ENCODE measurements around the gene KCNH3.

The KCNH3 gene

DNA sequence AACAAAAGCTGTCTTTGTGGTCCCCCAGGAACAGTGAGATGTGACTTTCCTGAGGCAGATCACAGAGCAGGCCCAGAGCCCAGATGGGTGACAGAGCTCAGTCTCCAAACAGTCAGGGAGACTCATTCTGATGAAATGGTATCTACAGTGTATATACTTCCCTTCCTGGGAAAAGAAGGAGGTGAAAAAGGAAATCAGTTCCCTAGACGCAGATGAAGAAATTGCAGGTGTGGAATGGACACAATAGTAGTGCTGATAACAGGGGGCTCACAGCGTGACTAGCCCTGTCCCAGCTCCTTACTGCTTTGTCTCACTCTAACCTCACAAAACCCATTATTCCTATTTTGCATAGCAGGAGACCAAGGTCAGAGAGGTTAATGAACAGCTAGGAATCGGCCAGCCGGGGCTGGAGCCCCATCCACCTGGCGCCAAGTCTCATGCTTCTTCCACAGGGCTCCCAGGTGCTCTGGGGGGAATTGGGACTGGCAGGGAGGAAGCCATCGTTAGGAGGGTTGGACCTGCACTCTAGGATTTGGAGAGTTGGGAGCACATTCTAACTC, 11.9 kb downstream of the KCNH3 start:
- peaks cover 7% of the 10 kb centered on the region for H3K4me1 ChIP-seq (ENCODE audit: control insufficient read depth, insufficient read depth, low read length)
- H3K9ac ChIP-seq (ENCODE audit: low read length), result no peak overlapping the region
- H3K4me3 ChIP-seq (ENCODE audit: low read length), result no peak overlapping the region
- H3K27ac ChIP-seq (ENCODE audit: low read depth, low read length), result no peak overlapping the region
- H3K27me3 ChIP-seq (ENCODE audit: control insufficient read depth, insufficient read depth, low read length), result peaks cover 9% of the 10 kb centered on the region
- no peaks in the 10 kb centered on the region for H3K36me3 ChIP-seq (ENCODE audit: control insufficient read depth, insufficient read depth, low read length)

DNA sequence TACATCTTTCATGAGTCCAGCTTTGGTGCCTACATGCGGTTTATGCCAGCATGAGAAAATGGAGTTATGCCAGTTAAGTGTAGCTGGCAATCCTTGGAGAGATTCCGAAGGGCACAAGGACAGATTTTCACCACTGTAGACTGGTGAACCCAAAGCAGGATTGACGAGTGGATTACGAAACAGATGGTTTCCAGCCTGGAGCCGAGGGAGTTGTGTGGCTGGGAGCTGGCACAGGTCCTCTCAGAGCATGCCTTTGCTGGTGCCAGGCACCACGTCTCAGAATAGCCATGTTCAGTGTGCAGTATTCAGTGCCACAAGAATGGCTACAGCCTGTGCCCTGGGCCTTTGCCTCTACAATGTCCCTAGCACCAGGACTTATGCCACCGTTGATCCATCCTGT, 13.2 kb downstream of the KCNH3 start:
- Histone ChIP-seq H3K27me3 (ENCODE audit: control insufficient read depth, insufficient read depth, low read length) (peaks cover 6% of the 10 kb centered on the region), H3K36me3 (ENCODE audit: control insufficient read depth, insufficient read depth, low read length) (no peaks in the 10 kb centered on the region), H3K4me3 (ENCODE audit: low read length) (no peak overlapping the region), H3K27ac (ENCODE audit: low read depth, low read length) (no peak overlapping the region), H3K9ac (ENCODE audit: low read length) (no peak overlapping the region), H3K4me1 (ENCODE audit: control insufficient read depth, insufficient read depth, low read length) (peaks cover 7% of the 10 kb centered on the region)

DNA sequence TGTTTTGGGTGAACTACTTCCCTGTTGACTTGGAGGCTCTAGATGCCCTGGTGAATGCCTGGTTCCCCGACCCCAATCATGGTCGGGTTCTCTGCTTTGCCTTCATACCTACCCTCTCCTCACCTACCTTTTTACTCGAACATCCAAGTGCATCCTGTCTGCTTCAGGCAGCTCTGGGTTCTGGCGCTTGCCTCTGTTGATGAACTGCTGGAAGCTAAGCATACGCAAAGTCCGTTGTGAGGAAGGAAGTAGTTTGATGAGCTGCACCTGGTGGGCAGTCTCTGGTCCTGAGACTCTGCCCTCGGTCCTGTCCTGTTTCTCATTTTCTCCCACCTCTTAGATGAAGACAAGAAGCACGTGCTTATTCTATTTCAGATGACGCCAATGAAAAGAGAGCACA, 13.6 kb downstream of the KCNH3 start:
- Histone ChIP-seq H3K27me3 (ENCODE audit: control insufficient read depth, insufficient read depth, low read length) (peaks cover 6% of the 10 kb centered on the region), H3K27ac (ENCODE audit: low read depth, low read length) (no peak overlapping the region)

DNA sequence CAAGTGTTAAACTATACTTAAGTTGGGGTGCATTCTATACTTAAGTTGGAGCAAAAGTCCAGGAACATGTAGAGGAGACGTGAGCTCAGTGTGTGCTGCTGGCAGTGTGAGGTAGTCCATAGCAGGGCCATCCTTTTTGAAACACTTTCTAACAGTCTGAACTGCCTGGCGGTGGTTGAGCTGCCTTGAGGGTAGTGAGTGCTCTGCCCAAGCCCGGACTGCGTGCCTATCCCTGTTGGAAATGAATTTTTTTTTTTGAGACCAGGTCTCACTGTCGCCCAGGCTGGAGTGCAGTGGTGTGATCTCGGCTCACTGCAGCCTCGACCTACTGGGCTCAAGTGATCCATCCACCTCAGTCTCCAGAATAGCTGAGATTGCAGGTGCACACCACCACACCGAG, 14.1 kb downstream of the KCNH3 start:
- Histone ChIP-seq H3K27ac (ENCODE audit: low read depth, low read length) (no peak overlapping the region), H3K4me1 (ENCODE audit: control insufficient read depth, insufficient read depth, low read length) (peaks cover 7% of the 10 kb centered on the region), H3K36me3 (ENCODE audit: control insufficient read depth, insufficient read depth, low read length) (no peaks in the 10 kb centered on the region), H3K27me3 (ENCODE audit: control insufficient read depth, insufficient read depth, low read length) (peaks cover 6% of the 10 kb centered on the region), H3K4me3 (ENCODE audit: low read length) (no peak overlapping the region), H3K9ac (ENCODE audit: low read length) (no peak overlapping the region)

More for the DNA sequence above, 13.6 kb downstream of the KCNH3 start:
- Histone ChIP-seq H3K9ac (ENCODE audit: low read length) (no peak overlapping the region), H3K36me3 (ENCODE audit: control insufficient read depth, insufficient read depth, low read length) (no peaks in the 10 kb centered on the region), H3K4me1 (ENCODE audit: control insufficient read depth, insufficient read depth, low read length) (peaks cover 7% of the 10 kb centered on the region), H3K4me3 (ENCODE audit: low read length) (no peak overlapping the region)

DNA sequence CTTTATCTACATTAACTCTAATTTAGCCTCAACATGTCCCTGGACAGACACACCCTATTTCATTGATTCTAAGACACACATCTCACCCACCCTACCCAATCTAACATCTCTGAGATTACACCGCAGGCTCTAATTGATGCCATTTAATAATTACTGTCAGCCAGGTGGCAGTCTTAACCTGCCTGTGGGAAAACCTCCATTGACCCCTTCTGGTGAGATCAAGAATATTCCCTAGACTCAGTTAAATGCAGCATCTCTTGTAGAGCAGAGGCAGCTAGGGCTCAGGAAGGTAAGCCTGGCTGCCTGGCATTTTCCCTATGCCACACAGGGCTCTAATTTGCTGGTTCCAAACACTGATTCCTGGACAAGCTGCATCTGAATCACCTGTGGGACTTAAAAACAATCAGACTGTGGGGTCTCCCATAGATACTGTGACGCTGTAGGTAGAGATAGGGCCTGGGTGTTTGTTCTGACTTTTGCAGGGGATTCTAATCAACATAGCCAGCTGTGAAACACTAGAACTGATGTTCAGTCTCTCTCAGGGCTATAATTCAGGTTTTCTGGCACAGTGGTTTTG, 14.8 kb downstream of the KCNH3 start:
- peaks cover 2% of the 10 kb centered on the region for H3K36me3 ChIP-seq (ENCODE audit: control insufficient read depth, insufficient read depth, low read length)
- H3K4me3 ChIP-seq (ENCODE audit: low read length), result no peak overlapping the region
- H3K27ac ChIP-seq (ENCODE audit: low read depth, low read length), result no peak overlapping the region
- peaks cover 1% of the 10 kb centered on the region for H3K27me3 ChIP-seq (ENCODE audit: control insufficient read depth, insufficient read depth, low read length)
- H3K4me1 ChIP-seq (ENCODE audit: control insufficient read depth, insufficient read depth, low read length), result peaks cover 4% of the 10 kb centered on the region
- H3K9ac ChIP-seq (ENCODE audit: low read length), result no peak overlapping the region

DNA sequence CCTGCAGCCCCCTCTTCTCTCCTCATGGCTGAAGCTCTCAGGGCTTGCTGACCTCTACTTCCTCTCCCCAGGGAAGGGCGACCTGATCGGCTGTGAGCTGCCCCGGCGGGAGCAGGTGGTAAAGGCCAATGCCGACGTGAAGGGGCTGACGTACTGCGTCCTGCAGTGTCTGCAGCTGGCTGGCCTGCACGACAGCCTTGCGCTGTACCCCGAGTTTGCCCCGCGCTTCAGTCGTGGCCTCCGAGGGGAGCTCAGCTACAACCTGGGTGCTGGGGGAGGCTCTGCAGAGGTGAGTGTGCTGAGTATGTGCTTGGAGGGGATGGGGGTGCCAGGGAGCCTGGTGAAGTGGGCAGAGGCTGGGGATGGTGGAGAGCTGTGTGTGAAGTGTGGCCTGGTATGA, 15.4 kb downstream of the KCNH3 start:
- H3K27ac ChIP-seq (ENCODE audit: low read depth, low read length), result no peak overlapping the region
- H3K27me3 ChIP-seq (ENCODE audit: control insufficient read depth, insufficient read depth, low read length), result no peaks in the 10 kb centered on the region
- H3K4me3 ChIP-seq (ENCODE audit: low read length), result no peak overlapping the region
- H3K36me3 ChIP-seq (ENCODE audit: control insufficient read depth, insufficient read depth, low read length), result peaks cover 8% of the 10 kb centered on the region
- no peak overlapping the region for H3K9ac ChIP-seq (ENCODE audit: low read length)
- H3K4me1 ChIP-seq (ENCODE audit: control insufficient read depth, insufficient read depth, low read length), result no peaks in the 10 kb centered on the region

DNA sequence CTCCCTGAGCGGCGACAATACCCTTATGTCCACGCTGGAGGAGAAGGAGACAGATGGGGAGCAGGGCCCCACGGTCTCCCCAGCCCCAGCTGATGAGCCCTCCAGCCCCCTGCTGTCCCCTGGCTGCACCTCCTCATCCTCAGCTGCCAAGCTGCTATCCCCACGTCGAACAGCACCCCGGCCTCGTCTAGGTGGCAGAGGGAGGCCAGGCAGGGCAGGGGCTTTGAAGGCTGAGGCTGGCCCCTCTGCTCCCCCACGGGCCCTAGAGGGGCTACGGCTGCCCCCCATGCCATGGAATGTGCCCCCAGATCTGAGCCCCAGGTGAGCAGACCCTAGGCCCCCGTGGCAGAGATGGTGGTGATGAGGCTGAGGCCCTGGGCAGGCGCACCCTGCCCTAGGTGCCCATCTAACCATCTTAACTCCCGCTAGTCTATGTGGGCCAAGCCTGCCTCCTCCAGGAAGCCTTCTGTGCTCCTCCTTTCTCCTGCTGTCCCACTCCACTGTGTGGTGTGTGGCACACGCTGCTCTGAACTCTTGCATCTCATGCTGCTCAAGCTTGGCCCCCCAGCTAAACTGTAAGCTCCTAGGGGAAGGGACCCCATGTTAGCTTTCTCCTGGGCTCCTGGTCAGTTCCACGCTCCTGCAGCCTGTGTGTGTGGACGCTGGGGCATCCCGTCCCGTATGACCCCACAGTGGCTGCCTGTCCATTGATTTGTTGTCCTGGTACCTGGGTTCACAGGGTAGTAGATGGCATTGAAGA, 17.0 kb downstream of the KCNH3 start:
- Histone ChIP-seq H3K4me3 (ENCODE audit: low read length) (no peak overlapping the region), H3K36me3 (ENCODE audit: control insufficient read depth, insufficient read depth, low read length) (peaks cover 17% of the 10 kb centered on the region), H3K27me3 (ENCODE audit: control insufficient read depth, insufficient read depth, low read length) (no peaks in the 10 kb centered on the region), H3K4me1 (ENCODE audit: control insufficient read depth, insufficient read depth, low read length) (no peaks in the 10 kb centered on the region), H3K9ac (ENCODE audit: low read length) (no peak overlapping the region), H3K27ac (ENCODE audit: low read depth, low read length) (no peak overlapping the region)

DNA sequence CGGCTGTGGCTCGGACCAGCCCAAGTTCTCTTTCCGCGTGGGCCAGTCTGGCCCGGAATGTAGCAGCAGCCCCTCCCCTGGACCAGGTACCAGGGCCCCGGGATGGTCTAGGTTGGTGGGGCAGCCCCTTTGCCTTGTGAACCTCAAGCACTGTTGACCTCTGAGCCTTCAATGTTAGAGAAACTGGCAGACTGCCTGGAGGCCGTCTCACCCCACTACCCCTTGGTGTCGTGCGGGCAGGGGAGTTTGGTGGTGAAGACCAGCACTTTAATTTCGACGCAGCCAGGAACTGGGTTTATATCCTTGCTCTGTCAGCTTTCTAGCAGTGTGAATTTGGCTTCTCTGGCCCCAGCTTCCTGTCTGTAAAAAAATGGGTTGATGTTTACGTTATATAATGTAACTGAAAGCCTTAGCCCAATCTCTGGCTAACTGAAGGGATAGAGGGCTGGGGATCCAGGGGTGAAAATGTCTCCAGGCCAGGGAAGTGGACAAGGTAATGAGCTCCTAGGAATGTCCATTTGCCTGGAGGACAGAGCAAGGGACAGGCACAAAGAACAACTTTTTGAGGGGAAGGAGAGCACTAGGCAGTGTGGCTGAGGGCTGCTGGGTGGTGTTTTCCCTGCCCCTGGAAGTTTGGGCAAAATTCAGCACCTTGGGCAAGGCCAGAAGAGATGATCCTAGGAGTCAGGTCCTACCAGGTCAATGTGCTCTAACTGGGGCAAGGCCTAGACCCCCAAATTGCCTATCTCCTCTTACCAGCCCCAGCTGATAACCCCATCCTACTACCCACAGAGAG, 17.8 kb downstream of the KCNH3 start:
- Histone ChIP-seq H3K27ac (ENCODE audit: low read depth, low read length) (no peak overlapping the region), H3K4me3 (ENCODE audit: low read length) (no peak overlapping the region), H3K4me1 (ENCODE audit: control insufficient read depth, insufficient read depth, low read length) (no peaks in the 10 kb centered on the region), H3K9ac (ENCODE audit: low read length) (no peak overlapping the region), H3K27me3 (ENCODE audit: control insufficient read depth, insufficient read depth, low read length) (no peaks in the 10 kb centered on the region), H3K36me3 (ENCODE audit: control insufficient read depth, insufficient read depth, low read length) (peaks cover 17% of the 10 kb centered on the region)

DNA sequence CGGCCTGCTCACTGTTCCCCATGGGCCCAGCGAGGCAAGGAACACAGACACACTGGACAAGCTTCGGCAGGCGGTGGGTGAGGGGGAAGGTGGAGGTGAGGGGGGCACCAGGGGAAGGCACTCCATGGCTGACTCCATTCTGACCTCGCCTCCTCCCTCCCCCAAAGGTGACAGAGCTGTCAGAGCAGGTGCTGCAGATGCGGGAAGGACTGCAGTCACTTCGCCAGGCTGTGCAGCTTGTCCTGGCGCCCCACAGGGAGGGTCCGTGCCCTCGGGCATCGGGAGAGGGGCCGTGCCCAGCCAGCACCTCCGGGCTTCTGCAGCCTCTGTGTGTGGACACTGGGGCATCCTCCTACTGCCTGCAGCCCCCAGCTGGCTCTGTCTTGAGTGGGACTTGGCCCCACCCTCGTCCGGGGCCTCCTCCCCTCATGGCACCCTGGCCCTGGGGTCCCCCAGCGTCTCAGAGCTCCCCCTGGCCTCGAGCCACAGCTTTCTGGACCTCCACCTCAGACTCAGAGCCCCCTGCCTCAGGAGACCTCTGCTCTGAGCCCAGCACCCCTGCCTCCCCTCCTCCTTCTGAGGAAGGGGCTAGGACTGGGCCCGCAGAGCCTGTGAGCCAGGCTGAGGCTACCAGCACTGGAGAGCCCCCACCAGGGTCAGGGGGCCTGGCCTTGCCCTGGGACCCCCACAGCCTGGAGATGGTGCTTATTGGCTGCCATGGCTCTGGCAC, 18.5 kb downstream of the KCNH3 start:
- H3K4me3 ChIP-seq (ENCODE audit: low read length), result no peak overlapping the region
- H3K36me3 ChIP-seq (ENCODE audit: control insufficient read depth, insufficient read depth, low read length), result peaks cover 17% of the 10 kb centered on the region
- no peaks in the 10 kb centered on the region for H3K27me3 ChIP-seq (ENCODE audit: control insufficient read depth, insufficient read depth, low read length)
- H3K4me1 ChIP-seq (ENCODE audit: control insufficient read depth, insufficient read depth, low read length), result no peaks in the 10 kb centered on the region
- H3K9ac ChIP-seq (ENCODE audit: low read length), result no peak overlapping the region
- no peak overlapping the region for H3K27ac ChIP-seq (ENCODE audit: low read depth, low read length)

DNA sequence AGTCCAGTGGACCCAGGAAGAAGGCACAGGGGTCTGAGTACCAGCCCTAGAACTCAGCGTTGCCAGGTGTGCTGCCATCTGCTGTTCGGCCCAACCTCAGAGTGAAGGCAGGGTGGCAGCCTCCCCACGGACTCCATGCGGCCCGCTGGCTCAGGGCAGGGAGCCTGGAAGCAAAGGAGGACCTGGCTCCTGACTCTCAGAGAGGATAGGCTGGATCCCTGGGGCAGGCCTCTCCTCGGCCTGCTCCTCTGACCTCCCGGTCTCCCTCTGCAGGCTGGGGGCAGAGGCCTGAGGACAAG, 19.0 kb downstream of the KCNH3 start:
- Histone ChIP-seq H3K9ac (ENCODE audit: low read length) (no peak overlapping the region), H3K36me3 (ENCODE audit: control insufficient read depth, insufficient read depth, low read length) (peaks cover 20% of the 10 kb centered on the region), H3K27me3 (ENCODE audit: control insufficient read depth, insufficient read depth, low read length) (no peaks in the 10 kb centered on the region), H3K4me3 (ENCODE audit: low read length) (no peak overlapping the region), H3K27ac (ENCODE audit: low read depth, low read length) (no peak overlapping the region), H3K4me1 (ENCODE audit: control insufficient read depth, insufficient read depth, low read length) (no peaks in the 10 kb centered on the region)

DNA sequence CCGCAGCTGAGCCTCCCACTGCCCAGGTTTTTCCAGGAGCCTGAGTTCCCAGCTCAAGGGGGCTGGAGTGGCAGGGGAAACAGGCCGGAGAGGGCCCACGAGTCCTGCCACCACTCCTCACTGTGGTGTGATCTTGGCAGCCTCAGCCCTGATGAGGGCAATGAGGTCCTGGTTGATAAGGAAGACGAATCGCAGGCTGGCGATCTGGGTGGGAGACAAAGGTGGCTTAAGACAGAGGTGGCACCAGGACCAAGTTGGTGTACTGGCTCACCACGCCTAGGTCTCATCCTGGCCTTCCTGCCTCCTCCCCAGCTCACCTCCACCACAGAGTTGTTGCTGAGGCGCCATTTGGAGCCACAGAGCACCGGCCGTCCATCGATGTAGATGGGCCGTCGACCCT, 19.7 kb downstream of the KCNH3 start:
- Histone ChIP-seq H3K4me3 (ENCODE audit: low read length) (no peak overlapping the region), H3K4me1 (ENCODE audit: control insufficient read depth, insufficient read depth, low read length) (no peaks in the 10 kb centered on the region), H3K36me3 (ENCODE audit: control insufficient read depth, insufficient read depth, low read length) (peaks cover 23% of the 10 kb centered on the region), H3K9ac (ENCODE audit: low read length) (no peak overlapping the region), H3K27ac (ENCODE audit: low read depth, low read length) (no peak overlapping the region), H3K27me3 (ENCODE audit: control insufficient read depth, insufficient read depth, low read length) (no peaks in the 10 kb centered on the region)

DNA sequence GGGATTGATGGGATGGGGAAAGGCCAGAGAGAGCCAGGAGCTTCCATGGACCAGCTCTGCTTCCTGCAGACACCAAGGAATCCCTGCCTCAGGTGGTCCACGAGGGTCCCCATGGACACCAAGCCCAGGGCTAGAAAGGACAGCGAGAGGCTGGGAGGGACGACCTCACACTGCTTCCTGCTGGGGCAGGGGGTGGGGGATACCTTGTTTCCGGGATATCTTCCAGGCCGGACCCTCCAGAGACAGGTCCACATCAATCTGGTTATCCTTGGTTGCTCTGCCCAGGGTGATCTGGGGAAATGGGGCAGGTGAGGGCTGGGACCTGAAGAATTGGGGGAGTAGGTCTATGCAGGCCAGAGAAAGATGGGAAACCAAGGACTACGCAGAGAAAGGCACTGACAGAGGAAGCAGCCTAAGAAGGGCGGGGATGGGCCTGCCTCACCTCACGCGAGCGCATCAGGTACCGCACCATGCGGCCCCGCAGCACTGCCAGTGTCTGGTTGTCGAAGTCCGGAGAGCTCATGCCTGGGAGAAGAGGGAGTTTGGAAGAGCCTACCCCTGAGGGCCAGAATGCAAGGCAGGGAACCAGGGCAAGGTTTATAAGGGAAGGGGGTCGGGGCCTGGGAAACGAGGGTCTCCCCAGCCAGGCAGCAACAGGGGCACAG, 20.3 kb downstream of the KCNH3 start:
- Histone ChIP-seq H3K36me3 (ENCODE audit: control insufficient read depth, insufficient read depth, low read length) (peaks cover 26% of the 10 kb centered on the region), H3K27ac (ENCODE audit: low read depth, low read length) (no peak overlapping the region), H3K4me1 (ENCODE audit: control insufficient read depth, insufficient read depth, low read length) (no peaks in the 10 kb centered on the region), H3K27me3 (ENCODE audit: control insufficient read depth, insufficient read depth, low read length) (no peaks in the 10 kb centered on the region), H3K4me3 (ENCODE audit: low read length) (no peak overlapping the region), H3K9ac (ENCODE audit: low read length) (no peak overlapping the region)
